Measurements from ENCODE around the gene ST6GALNAC4.

ST6GALNAC4 gene

DNA sequence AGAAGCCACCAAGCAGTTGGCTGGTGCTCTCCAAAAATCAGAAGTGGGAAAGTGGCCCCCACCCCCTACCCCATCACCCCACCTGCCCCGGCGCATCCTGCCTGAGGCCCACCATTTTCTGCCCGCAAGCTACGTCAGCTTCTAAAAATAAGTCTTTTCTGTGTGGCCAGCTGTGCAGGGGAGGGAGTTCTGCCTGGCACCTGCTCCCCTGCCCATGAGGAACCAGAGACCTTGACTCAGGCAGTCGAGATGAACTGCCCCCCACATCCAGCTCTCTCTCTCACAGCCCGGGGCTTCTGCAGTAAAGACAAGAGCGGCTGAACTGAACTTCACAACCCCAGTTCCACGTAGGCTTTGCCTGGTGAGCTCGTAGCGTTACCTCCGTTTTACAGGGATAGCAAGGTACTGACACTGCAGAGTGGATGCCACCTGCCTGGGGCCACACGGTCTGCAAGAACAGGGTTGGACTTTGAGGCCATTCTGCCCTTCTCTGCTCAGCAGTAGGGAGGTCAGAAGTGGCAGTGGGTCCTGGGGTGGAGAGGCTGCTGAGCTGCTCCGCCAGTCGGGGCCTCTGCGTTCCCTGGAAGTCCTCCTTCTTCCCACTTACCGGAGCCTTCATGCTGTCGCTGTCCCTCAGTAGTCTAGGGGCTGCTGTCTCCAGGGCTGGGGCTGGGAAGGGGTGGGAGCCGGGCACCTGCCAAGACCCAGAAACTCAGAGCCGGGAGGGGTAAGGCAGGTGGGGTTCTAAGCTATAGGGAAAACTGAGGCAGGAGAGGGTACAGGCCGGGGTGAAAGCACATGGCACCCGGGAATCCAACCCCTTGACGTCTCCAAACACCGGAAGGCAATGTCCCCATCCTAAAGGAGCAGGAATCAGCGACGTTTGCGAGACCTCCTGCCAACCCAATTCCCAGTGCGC, 781 bp downstream of the ST6GALNAC4 start:
- DNase-seq (ENCODE audit: low read depth in 2 of 2, low spot score in 1 of 2) = no peak

DNA sequence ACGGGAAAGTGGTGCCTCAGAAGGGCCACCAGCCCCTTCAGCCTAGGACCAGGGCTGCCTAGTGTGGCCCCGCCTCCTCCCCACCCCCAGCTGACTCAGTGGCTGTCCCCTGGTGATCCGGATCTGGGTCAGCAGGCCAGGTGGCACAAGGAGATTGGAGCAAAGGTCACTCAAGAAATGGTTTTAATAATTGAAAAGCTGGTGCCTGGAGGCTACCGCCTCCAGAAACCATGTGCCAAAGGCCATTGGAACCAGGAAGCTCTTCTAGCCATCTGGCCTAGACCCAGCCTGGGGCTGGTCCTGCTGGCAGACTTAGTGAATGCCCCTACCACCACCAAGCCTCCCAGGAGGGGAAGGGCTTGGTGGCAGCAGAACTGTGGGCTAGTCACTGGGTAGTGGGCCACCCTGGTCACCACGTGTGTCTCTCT, 1.5 kb downstream of the ST6GALNAC4 start:
- no peak for DNase-seq (ENCODE audit: low read depth in 2 of 2, low spot score in 1 of 2)

DNA sequence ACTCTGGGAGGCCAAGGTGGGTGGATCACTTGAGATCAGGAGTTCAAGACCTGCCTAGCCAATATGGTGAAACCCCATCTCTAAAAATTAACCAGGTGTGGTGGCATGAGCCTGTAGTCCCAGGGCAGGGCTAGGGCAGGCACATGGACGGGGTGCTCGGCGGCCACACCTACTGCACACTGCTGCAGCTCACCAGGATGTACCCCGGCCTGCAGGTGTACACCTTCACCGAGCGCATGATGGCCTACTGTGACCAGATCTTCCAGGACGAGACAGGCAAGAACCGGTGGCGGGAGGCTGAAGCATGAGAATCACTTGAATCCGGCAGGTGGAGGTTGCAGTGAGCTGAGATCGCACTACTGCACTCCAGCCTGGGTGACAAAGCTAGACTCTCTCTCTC, 3.2 kb downstream of the ST6GALNAC4 start:
- no peak for DNase-seq (ENCODE audit: low read depth in 2 of 2, low spot score in 1 of 2)

DNA sequence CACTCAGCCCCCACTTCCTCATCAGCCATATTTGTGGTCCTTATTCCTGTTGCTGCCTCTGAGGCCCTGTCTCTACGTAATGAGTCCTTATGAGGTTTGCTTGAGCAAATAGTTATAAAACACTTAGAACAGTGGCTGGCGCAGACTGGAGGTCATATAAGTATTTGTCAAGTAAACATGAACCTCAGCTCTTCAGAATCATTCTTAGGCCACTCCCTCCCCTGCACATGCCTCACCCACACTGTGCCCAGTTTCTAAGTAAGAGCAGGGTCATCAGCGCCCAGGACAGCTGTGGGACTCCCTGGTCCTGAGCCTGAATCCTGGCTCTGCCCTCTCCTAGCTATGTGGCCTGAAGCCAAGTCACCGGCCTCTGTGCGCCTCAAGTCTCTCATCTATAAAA, 4.0 kb downstream of the ST6GALNAC4 start:
- no peak for DNase-seq (ENCODE audit: low read depth in 2 of 2, low spot score in 1 of 2)

DNA sequence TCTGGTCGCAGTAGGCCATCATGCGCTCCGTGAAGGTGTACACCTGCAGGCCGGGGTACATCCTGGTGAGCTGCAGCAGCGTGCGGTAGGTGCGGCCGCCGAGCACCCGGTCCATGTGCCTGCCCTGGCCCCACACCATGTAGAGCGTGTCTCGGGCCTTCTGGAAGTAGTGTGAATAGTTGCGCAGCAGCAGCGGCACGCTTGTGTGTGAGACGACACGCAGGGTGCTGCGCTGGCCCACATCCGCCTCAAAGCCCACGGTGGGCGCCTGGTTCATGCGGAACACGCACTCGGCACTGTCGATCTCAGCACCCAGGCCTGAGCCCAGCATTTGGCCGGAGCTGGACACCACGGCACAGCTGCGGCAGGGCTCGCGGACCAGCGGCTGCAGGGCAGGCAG, 4.5 kb downstream of the ST6GALNAC4 start:
- DNase-seq (ENCODE audit: low read depth in 2 of 2, low spot score in 1 of 2) = no peak

DNA sequence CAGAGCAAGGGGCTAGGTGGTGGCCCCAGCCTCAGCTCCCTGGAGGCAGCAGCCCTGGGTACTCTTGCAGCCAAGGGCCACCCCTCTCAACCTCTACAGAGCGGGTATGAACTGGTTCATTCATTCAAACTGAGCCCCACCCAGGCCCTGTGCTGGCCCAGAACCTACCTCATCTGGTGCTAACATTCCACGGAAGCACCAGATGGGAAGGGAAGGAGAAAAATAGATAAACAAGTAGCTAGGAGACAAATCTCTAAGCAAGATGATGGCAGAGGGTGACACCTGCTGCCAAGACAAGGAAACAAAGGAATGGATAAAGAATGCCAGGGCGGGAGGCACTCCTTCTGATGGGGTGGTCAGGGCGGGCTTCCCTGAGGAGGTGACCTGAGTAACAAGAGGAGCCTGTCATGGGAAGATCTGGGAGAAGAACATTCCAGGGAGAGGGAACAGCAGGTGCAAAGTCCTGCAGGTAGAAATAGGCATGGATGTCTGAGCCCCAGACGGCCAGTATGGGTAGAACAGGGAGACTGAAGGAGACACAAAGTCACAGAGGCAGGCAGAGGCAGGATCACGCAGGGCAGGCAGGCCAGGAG, 6.1 kb downstream of the ST6GALNAC4 start:
- DNase-seq (ENCODE audit: low read depth in 2 of 2, low spot score in 1 of 2) = no peak

DNA sequence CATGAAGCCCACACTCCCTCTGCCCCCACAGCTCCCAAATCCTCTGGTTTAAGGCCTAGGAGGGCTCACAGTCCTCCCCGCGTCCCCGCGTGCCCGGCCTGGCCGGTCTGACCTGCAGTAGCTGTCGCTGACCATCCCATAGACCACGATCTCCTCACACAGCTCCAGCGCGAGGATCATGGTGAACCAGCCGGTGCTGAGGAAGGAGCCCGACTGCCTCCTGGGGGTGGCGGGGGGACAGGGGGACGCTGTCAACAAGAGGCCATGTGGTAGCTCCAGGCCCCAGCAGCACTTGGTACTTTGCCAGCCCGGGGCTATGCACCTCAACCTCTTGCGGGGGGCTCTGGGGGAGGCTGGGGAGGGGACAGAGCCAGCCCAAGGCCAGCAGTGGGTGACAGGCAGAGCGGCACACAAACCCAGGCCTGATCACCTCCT, 7.0 kb downstream of the ST6GALNAC4 start:
- no peak for DNase-seq (ENCODE audit: low read depth in 2 of 2, low spot score in 1 of 2)

DNA sequence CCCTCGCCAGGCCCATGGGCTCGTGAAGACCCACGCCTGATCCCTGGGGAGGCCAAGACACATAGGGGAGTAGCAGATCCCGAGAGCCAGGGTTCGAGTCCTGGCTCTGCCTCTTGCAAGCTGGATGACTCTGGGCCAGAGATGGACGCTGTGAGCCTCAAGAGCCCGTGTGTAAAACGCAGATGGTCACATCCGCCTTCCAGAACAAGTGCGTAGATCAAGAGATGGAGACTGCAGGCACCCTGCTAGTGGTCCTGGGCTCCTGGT, 8.2 kb downstream of the ST6GALNAC4 start:
- no peak for DNase-seq (ENCODE audit: low read depth in 2 of 2, low spot score in 1 of 2)

DNA sequence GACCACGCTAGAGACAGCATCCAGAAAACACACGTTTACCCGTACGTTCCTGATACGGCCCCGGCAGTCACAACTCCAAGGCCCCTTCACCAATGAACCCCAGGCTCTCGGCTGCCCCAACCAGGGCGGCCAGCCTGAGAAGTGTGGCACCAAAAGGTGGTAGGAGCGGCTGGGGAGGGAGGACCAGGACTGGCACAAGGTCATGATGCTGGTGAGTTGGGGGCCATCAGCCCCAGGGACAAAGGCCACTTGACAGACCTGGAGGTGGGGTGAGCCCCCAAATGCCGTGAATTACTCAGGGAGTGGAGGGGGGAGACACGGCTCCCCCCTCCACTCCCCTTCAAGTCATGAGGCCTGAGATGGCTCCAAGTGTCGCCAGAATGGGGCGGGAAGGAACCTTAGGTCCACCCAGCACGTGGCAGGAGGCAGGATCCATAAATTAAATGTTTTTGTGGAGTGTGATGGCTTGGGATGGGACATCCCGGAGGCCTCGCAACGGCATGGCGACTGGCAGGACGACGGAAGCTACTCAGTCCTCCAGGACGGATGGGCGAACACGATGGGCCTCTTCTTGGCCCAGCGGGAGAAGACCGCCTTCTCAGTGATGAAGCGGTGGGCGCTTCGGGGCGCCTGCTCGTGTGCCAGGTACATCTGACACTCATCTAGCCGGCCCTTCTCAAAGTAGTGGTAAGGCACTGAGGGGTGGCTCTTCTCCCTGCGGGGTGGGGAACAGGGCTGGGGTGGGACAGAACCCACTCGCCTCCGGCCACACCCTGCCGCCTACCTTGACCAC, 8.8 kb downstream of the ST6GALNAC4 start:
- DNase-seq (ENCODE audit: low read depth in 2 of 2, low spot score in 1 of 2) = no peak

DNA sequence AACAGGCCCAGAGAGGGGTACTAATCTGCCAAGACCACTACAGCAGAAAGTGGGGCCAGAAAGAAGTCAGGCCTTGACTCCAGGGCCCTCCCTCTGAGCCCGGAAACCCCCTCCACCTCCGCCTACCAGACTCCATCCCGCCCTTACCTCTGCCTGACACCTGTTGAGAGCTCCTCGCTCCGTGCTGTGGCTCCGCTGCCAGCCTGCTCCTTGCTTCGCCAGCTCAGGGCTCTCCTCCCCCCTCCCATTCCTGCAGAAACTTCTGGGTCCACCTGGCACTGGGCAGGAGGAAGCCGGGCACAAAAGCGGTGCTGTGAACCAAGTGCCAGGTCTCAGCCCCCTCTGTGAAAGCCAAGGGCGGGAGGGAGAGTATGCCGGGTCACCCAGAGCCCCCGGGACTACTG, 11.1 kb downstream of the ST6GALNAC4 start:
- peak in 1 of 2 donors; percentile 36 for DNase-seq (ENCODE audit: low read depth in 2 of 2, low spot score in 1 of 2)

DNA sequence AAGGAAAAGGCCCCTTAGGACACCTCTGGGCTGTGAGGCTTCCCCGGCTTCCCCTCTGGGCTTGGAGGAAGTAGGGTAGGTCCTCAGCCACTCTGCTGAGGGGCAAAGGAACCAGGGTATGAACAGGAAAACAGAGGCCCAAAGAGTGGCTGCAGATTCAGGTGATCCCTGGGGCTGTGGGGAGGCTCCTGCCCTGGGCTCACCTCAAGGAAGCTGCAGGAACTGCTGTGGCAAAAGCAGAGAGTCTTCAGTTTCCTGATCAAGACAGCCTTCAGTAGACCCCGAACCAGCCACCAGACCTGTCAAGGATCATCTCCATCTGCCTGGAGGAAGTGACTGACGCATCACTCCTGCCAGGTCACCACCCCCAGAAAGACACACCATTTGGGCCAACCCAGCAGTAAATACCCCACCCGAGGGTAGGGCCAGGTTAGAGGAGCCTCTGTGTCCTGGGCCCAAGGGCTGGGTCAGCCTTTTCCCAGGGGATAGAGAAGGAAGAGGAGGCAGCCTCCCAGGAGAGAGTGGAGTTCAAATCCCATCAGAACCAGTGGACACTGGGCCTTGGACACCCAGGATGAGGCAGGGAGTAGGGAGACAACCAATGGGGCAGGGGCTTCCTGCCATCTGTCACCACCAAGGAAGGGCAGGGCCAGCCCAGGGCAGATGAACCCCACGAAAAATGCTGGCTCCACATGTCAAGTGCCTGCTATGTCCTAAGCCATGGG, 11.7 kb downstream of the ST6GALNAC4 start:
- no peak for DNase-seq (ENCODE audit: low read depth in 2 of 2, low spot score in 1 of 2)

DNA sequence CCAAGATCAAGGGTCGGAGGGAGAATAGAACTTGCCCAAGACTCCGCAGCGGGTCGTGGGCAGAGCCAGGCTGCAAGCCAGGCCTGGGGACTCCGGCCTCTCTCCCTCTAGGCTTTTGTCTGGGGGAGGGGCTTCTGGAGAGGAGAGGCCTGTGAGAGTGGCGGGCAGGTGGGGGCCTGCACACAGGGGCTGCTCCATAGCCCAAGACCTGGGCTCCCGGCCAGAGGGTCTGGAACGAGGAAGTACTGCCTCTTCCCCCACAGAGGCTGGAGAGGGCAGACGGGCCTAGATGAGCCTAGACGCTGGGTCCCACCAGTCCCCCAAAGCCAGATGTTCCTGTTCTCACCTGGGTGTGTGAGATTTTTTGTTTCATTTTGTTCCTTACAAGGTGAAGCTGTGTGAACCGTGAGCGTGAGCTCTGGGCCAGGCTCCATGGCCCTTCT, 12.3 kb downstream of the ST6GALNAC4 start:
- no peak for DNase-seq (ENCODE audit: low read depth in 2 of 2, low spot score in 1 of 2)

DNA sequence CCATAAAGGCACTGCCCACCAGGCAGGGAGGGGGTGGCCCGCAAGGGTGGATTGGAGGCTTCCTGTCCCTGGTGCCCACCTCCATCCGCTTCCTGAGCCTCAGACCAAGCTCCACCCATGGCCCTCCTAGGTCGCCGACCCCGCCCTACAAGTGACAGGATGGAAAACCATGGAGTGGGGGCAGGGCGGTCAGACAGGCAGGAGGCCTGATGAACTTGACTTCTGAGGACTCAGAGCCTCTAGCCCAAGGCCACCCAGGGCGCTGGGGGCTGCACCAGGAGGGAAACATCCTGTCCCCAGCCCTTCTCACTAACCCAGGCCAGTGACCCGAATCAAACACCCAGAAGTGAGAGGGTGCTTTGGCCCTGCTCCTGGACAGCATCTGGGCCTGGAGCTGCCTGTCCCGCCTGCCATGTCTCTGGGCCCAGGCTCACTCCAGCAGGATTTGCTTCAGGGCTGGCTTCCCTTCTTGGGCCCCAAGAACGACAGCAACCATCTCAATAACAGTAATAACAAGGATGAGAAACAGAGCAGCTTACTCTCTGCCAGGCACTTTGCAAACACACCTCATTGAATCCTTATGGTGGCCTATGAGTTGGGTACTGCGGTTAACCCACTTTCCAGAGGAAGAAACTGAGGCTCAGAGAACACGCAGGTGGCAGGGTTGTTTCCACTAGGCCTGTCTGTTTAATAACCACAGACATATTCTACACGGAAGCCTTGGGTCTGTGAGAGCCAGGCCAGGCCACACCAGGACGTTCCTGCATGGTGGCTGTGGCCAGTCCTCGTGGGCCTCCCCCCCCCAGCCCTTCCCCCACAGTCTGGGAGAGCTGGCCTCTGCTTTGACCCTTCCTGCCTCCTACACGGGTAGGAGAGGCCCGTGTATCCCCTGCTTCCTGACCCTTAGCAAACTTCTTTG, 13.0 kb downstream of the ST6GALNAC4 start:
- DNase-seq (ENCODE audit: low read depth in 2 of 2, low spot score in 1 of 2) = peak in 1 of 2 donors; percentile 59

DNA sequence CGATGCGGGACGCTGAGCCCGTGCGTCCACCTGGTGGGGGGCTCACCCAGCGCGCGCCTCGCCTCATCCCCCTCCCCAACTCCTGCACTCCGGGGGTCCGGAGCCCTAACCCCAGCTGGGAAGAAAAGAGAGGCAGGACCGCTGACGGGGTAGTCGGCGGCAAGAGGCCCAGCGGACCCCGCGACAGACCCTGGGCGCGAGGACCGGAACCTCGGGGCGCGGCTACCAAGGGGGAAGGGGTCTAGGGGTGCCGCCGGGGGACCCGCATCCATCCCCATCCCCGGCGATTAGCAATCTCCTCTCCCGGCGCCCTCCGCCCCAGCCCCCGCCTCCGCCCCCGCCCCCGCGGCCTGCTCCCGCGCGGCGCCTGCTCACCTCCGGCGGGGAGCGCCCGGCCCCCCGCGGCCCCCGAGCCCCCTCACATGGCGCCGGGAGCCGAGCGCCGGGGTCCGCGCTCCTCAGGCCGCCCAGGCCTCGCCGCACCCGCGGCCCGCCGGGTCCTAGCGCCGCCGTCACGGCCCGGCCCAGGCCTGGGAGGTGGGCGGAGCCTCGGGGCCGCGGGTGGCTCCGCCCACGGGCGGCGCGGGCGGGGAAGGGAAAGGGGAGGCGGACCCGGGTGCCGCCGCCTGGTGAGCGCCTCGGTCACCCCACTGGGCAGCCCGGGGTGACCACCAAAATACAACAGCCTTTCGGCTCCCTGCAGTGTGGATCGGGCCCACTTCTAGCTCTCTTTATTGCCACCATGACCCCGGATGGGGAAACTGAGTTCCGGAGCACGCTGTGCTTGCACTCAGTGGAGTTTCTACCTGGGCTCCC, 17.5 kb downstream of the ST6GALNAC4 start, which contains the start of gene ST6GALNAC6:
ST6GALNAC6 (minus strand) TSS at position 476 of the 816 bp plus-strand sequence. CDS start 1,622 bp downstream, outside the sequence.
- DNase-seq (ENCODE audit: low read depth in 2 of 2, low spot score in 1 of 2) = peak in 1 of 2 donors; percentile 39

DNA sequence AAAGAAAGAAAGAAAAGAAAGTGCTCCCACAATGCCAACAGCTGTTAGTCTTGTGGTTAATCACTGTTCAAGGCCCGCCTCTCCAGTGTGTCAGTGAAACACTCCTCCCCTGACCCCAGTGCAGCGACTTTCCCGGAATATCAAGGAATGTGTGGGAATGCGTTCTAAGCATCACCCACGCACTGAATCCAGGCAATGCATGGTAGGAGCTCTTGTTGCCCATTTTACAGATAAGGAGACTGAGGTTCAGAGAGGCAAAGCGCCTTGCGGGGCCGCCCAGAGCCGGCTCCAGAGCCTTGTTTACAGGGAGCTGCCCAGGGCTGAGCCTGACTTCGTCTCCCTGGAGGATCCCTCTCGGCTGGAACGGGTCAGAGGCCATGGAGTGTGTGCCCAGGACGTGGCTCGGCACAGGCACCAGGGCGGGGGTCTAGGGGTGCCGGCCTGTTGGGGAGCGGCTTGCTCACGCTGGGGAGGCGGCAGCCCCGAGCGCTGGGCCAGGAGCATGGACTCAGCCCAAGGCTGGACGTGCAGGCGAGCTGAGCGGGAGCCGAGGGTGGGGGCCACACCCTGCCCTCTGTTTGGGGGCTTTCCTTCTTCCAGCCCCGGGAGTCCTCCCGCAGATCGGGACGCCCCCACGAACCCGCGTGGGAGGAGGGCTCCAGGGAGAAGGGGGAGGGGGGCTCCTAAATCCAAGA, 18.3 kb downstream of the ST6GALNAC4 start:
- DNase-seq (ENCODE audit: low read depth in 2 of 2, low spot score in 1 of 2) = no peak

DNA sequence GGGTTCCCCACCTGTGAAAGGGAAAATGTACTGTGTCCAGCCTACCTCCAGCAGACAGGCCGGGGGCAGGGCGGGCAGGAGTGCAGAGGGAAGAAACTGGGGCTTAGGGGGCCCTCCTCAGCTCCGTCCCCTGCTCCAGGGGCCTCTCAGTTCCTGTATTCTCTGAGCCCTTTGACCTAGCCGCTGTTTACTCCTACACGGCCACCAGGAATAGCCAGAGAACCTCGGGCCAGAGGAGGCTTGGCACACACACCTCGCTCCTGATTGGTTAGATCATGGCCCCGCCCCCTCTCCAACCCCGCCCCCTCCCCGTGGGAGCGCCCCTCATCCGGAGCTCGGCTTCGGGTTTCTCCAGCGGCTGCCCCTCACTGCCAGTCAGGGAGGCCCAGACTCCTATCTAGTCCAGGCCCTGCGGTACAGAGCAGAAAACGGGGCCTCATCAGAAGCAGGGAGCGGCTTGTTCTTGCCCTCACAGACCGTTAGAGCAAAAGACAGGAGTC, 19.6 kb downstream of the ST6GALNAC4 start:
- no peak for DNase-seq (ENCODE audit: low read depth in 2 of 2, low spot score in 1 of 2)

DNA sequence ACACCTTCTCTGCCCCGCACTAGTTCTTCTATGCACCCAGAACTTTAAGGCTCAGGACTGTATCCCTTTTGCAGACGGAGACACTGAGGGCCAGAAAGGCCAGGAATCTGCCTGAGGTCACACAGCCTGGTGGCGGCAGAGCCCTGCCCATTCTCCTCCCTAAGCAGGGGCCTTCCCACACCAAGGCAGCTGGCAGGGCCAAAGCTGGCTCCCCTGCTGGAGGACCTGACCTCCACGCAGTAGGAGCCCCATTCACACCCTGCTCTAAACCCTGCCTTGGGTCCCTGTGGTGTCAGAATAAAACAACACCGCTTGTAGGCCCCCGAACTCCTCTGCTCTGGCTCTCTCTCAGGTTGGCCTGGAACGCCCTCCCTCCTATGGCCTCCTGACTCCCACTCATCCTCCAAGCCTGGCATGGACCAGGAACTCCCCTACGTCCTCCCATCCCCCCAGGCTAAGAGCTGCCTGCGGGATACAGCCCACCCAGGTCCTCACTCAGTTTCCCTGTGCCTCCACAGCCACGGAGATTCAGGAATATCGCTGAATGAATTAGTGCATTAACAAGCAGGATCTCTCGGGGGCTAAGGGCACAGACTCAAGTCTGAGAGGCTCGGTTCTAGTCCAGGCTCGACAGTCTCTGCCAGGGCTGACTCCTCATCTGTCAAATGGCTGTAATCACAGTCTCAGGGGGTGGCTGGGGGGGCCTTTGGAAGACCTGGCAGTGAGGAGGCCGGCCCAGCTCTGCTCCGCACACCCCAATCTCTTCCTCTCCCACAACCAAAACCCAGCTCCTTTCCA, 20.2 kb downstream of the ST6GALNAC4 start:
- DNase-seq (ENCODE audit: low read depth in 2 of 2, low spot score in 1 of 2) = no peak

DNA sequence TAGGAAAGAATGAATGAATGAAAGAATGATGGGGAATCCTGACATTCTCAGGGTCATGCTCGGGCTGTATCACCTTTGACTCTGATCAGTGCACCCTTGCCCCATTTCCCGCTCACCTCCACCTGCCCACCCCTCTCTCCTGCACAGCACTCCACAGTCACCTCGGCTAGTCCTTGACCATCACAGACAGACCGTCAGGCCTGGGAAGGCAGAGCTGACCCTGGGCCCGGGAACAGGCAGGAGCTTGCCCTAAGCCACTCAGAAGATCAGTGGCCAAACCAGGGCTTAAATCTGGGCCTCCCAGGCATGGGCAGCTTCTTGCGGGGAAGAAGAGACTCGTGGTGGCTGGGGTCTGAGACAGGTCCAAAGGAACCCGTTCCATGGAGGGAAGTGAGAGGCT, 21.0 kb downstream of the ST6GALNAC4 start:
- no peak for DNase-seq (ENCODE audit: low read depth in 2 of 2, low spot score in 1 of 2)

All from stimulated activated CD8-positive, alpha-beta memory T cell treated with anti-CD3 and anti-CD28 coated beads, Interleukin-4, amount 100 ng/mL, for 1 hour (primary cell).